Stimulated activated CD4-positive, alpha-beta T cell treated with anti-CD3 and anti-CD28 coated beads, Interleukin-1b, Interleukin-23, amount 100 ng/mL, for 48 hours (primary cell): ENCODE data around the gene IGLL5.
A peak's percentile ranks its signal among the peaks of the same experiment; 100 is the strongest.
"Not testable (repeated sequence)": the region's sequence is repeated elsewhere in the genome, so short reads cannot be mapped to it uniquely, and the experiment has no call there.

Source experiments
- DNase-seq: peaks from one replicate; pipeline ENCODE4 v3.0.0-alpha.2; 2020

The IGLL5 gene

DNA sequence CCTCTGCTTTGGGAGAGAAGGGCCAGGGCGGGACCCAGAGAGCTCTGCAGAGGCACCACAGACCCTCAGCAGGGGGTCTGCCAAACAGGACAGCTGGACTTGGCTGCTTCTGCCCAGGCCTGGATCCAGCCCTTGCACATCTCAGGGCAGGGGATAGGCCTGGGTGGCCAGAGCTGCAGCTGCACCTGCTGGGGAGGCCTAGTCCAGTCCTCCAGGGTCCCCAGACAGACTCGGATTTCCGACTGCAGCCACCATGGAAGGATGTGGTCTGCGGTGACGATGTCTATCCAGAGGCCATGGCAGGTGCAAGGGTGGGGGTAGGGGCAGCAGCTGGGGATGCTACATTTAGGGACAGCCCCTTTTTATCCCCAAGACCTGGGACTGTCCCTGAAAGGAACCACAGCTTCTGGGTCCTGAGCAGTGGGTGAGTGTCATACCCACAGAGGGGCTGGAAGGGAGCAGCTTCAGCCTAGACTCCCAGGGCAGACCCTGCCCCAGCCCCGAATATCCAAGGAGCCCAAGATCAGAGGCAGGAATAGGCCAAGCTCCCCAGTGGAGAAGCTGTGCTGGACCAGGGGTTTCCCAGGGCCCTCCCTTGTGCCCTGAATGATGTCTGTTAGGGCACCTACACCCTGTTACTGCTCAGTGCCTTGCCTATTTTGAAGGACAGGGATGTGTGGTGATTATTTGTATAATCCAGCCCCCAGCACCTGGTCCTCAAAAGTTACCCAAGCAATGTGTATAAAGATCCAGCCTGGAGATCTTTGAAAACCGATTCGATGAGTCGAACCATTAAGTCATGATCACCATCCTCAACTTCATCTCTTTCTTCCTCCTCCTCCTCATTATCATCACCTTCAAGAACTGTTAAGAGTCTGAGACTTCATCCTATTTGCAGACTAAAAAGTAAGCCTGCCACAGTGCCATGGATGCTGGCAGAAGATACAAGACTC is 2.5 kb upstream of the IGLL5 start:
- peak; percentile 55 for DNase-seq

DNA sequence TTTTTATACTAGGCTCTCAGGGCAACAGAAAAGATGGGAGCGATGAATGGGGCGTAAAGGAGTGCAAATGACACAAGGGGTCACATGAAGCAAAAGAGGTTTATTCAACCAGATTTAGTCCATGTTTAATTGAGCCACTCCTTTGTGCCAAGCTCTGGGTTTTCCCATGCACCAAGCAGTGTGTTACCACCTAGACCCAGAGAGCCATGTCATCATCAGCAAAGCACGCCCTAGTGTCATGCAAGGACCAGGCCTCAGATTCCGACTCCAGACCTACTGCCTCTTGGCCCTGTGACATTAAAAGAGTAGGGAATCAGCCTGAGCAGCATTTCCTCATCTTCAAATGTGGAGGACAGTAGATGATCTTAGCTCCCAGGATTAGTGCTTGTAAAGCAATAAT is 1.1 kb upstream of the IGLL5 start:
- DNase-seq, result no peak

DNA sequence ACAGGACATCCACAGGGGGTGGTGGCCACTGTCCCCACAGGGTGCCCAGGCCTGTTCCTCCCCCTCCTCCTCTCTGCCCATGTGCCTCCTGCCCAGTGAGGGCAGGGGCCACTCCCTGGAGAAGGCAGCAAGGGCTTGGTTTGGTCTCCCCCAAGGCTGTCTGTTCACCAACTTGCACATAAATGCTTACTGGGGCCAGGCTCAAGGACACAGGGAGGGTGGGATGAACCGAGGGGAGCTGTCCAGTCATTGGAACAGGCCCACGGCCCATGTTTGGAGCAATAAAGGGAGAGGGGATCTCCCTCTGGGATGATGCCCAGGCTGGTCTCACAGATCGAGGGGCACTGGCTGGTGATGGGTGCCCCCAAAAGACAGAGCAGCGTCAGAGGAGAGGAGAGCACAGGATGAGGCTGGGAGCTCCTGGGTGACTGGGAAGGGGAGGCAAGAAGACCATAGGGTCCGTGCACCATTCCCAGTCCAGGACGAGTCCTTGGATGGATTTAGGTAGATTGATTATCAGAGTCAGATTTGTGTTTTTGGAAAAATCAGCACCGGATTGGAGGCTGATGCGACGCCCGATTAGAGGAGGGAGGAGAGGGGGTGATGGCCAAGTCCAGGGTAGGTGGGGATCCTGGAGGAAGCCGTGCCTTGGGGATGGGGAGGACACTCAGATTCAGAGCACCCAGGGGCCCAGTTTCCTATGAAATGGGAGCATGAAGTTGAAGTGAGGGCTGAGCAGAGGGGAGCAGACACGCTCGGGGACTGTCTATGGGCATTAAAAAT is 1.1 kb downstream of the IGLL5 start:
- DNase-seq, result no peak

DNA sequence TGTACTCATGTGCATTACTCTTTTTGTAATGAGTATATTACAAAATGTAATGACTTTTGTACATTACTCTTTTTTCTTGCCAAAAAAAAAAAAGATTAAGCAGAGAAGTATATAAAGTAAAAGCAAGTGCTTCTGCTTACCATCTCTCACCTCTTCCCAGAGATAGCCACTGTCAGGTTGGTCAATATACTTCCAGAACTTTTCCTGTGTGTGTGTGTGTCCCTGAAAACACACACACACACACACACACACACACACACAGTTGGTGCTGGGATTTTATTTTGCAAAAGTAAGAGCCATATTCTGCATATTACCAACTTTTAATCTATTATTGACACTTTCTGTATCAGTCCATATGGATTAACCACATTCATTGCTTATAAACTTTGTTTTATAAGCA is 2.5 kb downstream of the IGLL5 start:
- no peak for DNase-seq

DNA sequence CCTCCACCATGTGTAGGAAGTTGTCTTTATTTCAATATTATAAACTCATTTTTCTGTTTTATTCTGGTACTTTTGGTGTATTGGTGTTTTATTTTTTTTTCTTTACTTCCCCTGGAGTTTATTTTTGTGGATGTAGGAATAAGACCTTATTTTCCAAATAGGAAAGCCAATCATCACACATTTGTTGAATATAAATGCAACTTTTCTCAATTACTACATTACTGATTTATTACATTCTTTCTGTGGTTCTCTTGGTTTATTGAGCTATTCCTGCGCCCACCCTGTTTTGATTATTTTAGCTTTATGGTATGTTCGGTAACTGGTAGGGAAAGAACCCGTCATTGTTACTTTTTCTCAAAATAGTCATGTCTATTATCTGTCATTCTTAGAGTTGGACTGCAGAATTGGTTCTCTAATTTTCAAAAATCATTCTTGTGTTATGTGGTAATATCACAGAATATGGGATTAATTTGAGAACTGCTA is 3.6 kb downstream of the IGLL5 start:
- no peak for DNase-seq

DNA sequence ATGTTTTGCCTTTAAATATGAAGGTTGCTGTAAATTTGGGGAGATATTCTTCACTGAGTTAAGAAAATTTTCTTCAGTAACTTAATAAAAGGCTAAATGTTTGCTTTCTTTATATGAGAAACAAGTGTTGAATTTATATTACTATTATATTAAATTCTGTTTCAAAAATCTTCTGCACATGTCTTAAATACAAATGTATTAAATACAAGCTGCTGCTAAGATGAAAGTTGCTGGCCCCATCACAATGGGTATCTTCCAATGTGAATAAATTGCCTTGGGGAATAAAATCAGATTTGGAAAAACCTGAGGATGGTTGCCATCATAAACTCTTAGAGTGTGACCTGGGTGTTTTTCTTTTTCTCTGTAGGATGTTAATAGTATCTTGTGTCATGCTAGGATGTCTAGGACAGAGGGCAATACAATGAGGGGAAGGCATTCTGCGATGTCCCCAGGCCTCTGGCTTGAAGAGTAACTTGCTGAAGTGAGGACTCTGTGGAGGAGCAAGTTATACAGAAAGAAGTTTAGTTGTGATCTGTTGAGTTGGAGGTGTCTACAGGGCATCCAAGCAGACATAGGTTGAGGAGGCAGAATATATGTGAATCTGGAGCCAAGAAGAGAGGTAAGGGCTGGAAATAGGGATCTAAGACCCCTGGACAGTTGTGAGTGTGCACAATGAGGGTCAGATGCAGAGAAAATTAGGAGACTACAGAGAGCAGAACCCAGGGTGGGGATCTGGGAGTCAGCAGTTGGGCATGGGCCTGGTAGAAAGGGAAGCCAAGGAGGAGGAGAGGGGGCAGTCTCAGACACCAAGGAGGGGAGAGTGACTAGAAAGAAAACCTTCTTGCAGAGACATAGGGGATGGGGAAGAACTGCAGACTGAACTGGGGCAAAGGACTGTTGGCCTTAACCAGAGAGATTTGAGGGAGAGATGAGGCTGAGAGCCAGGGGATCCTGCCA is 4.8 kb downstream of the IGLL5 start:
- no peak for DNase-seq

DNA sequence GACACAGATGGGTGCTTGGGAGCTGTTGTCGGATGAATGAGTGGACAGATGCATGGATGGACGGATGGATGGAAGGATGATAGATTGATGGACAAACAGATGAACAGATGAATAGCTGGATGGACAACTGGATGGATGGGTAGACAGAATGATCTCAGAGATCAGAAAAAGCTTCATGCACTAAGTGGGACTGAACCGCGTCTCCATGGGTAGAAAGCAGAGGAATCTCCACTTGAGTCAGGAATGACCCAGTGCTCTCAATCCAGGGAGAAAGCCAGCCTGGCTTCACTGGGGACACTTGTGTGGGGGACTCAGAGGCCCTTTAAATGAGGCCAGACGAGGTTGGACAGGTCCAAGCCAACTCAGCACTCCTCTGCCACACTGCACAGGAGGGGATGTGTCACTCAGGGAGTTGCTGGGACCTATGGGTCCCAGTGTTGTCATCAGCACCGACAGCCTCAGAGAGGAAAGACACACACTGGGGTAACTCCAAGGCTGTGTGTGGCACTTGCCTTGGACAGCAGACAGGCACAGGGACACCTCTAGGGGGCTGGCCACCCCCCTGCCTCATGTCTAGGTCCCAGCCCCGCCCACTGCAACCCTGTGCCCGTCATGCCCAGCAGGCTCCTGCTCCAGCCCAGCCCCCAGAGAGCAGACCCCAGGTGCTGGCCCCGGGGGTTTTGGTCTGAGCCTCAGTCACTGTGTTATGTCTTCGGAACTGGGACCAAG is 5.6 kb downstream of the IGLL5 start:
- DNase-seq, result no peak

DNA sequence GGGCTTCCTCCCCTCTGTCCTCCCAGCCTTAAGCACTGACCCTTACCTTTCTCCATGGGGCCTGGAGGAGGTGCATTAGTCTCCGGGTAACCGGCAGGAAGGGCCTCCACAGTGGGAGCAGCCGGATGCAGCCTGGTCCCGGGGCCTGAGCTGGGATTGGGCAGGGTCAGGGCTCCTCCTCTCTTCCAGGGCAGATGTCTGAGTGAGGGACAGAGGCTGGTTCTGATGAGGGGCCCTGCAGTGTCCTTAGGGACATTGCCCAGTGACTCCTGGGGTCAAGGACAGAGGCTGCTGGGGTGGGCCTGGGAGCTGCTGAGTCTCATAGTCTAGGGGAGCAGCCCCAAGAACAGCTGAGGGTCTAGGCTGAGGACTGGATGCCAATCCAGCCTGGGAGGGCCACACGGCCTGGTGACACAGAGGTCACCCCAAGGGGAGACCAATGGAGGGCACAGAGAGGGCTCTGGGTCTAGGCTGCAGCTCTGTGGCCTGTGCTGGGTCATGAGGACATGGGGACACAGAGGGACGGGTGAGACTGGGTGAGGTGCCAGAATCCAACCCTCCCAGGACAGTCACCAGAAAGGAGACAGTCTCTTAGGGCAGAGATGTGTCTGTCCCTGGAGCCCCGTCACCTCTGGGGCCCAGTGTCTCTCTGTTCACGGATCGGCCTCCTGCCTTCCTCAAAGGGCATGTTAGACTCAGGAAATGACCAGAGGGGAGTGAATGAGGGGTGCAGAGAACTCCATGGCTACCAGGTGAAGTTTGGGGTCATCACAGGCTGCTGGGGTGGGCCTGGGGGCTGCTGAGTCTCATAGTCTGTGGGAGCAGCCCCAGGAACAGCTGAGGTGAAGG is 6.5 kb downstream of the IGLL5 start:
- no peak for DNase-seq

DNA sequence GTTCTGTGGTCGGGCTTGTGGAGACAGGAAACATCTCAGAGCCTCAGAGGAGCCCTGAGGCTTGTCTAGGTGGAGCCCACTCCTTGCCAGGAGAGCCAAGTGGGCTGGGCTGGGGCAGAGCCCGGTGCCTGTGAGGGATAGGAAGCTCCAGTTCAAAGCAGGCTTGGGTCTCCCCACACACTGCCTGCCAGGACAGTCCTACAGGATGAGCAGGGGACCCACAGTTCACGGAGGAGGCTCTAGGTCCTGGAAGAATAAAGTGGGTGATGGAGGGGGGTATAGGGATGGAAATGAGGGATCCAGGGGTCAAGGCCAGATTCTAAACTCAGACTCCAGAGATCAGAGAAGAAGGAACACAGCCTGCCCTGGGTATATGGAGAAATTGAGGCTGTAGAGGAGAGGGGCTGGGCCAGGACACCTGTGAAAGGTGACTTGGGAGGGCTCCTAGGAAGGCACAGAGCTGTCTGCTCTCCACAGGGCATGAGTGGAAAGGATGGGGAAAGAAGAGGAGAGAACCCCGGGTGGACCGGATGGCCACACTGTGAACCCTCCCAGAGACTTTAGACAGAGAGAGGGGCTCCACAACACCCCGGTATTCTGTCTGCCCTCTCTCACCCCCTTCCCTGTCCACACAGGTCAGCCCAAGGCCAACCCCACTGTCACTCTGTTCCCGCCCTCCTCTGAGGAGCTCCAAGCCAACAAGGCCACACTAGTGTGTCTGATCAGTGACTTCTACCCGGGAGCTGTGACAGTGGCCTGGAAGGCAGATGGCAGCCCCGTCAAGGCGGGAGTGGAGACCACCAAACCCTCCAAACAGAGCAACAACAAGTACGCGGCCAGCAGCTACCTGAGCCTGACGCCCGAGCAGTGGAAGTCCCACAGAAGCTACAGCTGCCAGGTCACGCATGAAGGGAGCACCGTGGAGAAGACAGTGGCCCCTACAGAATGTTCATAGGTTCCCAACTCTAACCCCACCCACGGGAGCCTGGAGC is 7.4 kb downstream of the IGLL5 start:
- no peak for DNase-seq

DNA sequence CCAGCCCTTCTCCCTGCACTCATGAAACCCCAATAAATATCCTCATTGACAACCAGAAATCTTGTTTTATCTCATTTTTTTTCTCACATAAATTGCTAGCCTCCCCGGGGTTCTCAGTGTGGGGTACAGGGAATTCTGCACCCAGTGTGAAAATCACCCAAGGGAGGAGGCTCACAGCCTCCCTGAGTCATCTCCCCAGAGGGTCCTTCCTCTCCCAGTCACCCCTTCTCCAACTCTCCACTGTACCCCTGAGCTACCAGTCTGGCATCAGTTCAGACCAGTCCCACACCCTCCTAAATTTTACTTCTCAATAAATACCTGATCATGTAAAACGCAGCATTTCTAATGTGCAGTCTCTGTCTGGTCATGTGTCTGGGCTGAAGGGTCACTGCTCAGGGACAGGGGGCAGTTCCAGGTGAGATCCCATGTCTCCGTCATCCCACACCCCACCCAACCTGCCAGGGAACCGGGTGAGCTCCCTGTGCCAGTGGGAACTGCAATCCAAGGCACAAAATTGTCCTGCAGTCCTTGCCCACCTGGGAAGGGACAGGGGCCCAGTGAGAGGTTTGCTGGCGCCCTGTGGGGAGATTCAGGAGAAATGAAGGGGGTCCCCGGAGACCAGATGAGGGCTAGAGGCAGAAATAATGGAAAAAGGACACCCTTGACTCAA is 8.3 kb downstream of the IGLL5 start:
- DNase-seq, result no peak

DNA sequence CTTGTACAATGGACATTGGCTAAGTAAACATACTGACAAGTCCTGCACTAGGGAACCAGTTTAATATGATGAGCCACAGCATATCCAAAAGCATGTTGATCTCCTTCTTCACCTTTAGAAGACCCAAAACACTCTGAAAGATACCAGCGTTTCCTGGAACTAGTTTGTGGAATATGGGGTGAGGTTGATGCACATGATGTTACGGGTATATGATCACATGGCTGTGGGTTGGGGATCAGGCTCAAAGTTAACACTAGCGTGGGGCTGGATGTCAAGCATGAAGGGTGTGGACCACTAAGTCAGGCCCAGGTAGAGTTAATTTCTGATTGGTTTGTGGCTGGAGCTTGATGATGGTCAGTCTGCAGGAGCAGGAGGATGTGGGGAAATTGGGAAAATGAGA is 9.0 kb downstream of the IGLL5 start:
- DNase-seq, result no peak

DNA sequence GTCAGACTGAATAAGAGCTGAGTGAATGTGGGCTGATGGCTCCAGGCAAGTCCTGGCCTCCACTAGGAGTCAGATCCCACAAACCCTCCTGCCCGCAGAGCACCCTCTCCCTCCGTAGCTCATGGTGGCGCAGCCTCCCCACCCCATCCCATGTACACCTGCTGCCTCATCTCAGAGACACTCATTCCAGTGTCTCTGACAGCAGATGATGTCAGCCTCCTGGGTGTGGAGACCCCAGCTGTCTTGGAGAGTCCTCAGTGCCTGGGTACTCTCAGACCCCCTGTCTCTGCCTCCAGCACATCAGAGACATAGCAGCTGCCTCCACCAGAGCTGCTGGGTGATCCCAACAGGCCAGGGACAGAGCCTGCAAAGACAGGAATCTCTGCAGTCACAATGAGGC is 9.5 kb downstream of the IGLL5 start:
- no peak for DNase-seq

DNA sequence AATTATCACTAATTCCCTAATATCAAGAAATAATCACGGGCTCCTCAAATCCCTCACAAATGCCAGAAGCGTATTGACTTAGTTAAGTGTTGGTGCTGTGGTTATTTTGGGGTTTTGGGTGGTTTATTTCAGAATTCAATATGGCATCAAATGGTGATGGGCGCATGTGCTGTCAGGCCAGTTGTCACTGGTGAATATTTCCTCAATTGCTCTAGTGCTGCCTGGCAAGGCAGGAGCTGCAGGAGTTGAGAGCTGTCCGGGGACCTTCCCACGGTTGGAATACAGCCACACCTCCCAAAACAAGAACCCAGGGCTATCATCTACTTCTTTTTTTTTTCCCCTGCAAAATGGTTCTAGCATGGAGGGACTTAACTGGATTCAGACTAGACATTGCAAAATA is 10.3 kb downstream of the IGLL5 start:
- DNase-seq, result no peak

DNA sequence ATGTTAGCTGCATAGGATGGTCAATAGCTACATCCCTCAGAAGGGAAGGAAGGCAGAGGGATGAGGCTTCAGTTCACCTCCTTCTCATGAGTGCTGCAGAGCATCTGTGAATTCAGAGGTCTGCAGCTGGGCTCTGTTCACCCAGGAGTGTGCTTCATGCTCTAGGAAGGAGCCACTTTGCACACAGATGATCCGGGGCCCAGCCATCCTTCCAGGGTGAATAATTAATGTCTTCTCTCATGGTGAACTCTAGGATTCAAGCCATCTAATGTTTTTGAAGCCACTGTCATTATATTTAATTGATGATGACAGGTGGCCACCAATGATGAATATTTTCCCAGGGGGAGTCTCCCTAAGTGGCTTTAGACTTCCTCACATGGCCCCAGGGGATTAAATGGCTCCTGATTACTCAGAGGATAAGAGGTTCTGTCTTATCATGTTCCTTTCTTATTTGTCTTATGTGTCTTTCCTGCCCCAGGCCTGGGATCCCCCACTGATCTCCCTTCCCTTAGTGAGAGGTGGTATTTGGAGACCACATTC is 10.9 kb downstream of the IGLL5 start:
- not testable (repeated sequence) for DNase-seq

DNA sequence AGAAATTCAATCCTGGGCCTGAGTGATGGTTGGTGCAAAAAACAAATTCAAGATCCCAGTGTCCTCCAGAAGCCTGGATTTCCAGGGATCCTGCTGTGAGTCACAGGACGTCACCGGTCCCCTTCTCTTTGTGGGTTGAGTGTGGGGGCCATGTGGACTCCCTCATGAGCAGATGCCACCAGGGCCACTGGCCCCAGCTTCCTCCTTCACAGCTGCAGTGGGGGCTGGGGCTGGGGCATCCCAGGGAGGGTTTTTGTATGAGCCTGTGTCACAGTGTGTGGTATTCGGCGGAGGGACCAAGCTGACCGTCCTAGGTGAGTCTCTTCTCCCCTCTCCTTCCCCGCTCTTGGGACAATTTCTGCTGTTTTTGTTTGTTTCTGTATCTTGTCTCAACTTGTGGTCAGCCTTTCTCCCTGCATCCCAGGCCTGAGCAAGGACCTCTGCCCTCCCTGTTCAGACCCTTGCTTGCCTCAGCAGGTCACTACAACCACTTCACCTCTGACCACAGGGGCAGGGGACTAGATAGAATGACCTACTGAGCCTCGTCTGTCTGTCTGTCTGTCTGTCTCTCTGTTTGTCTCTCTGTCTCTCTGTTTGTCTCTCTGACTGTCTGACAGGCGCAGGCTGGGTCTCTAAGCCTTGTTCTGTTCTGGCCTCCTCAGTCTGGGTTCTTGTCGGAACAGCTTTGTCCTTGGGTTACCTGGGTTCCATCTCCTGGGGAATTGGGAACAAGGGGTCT is 11.9 kb downstream of the IGLL5 start:
- DNase-seq, result not testable (repeated sequence)

DNA sequence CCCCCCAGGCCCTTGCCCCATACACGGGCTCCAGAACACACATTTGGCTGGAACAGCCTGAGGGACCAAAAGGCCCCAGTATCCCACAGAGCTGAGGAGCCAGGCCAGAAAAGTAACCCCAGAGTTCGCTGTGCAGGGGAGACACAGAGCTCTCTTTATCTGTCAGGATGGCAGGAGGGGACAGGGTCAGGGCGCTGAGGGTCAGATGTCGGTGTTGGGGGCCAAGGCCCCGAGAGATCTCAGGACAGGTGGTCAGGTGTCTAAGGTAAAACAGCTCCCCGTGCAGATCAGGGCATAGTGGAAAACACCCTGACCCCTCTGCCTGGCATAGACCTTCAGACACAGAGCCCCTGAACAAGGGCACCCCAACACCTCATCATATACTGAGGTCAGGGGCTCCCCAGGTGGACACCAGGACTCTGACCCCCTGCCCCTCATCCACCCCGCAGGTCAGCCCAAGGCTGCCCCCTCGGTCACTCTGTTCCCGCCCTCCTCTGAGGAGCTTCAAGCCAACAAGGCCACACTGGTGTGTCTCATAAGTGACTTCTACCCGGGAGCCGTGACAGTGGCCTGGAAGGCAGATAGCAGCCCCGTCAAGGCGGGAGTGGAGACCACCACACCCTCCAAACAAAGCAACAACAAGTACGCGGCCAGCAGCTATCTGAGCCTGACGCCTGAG is 13.1 kb downstream of the IGLL5 start:
- not testable (repeated sequence) for DNase-seq

DNA sequence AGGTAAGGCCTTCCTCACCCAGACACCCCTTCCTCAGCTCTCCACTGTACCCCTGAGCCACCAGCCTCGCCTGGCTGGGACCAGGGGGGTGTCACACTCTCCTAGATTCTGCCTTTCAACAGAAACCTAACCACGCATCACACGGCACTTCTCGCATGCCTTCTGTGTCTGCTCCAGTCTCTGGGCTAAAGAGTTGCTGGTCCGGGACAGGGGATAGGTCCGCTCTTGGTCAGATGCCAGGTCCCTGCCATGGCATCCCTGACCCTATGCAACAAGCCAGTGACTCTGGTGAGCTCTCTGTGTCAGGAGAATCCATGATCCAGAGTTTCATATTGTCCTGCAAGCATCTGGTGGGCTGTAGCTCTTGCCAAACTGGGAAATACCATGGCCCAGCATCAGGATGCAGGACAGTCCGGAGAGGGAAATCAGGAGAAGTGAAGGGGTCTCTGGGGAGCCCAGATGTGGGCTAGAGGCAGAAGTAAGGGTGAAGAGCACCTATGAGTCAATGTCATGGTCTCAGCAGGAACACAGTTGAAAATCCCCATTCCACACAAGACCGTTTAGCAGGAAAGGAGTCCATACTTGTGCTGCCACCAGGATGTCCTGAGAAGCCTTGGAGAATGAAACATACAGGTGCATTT is 14.1 kb downstream of the IGLL5 start:
- DNase-seq, result no peak
